ENCODE results near the gene TMEM128. TPM values are rescaled to one million over a fixed set of nuclear protein-coding genes. Genes with fewer than 3 reads are reported as not detected.
"Not testable (repeated sequence)": the region's sequence is repeated elsewhere in the genome, so short reads cannot be mapped to it uniquely, and the experiment has no call there.

TMEM128 gene
- total RNA-seq, 2 donors from 2014 or later, result 24.4 to 27.4 TPM

DNA sequence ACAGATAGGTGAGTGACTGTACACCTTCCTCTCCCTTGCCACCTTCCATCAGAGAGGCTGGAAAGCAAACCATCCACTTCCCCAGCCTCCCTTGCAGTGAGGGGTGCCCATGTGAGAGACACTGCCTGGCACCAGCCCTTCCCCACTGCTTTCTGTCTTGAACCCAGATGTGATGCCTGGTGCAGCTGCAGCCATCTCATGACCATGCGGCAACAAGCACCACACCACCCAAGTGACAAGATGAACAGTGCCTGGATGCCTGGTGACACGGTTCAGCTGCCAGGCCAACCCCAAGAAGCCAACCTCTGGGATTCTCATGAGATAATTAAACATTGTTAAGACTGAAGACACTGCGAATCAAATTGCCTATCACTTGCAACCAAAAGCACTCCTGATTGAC is 52.7 kb downstream of the TMEM128 start:
- Histone ChIP-seq H3K27ac (no peak overlapping the region), H3K9me3 (no peaks in the 10 kb centered on the region), H3K36me3 (no peaks in the 10 kb centered on the region), H3K4me3 (no peak overlapping the region), H3K27me3 (replicated peaks; ENCODE audit: insufficient read depth) (no peaks in the 10 kb centered on the region), H3K4me1 (ENCODE audit: control insufficient read depth in 1 of 2, low read depth in 2 of 2) (no peaks in the 10 kb centered on the region)
- TF ChIP-seq, protein P1, sequence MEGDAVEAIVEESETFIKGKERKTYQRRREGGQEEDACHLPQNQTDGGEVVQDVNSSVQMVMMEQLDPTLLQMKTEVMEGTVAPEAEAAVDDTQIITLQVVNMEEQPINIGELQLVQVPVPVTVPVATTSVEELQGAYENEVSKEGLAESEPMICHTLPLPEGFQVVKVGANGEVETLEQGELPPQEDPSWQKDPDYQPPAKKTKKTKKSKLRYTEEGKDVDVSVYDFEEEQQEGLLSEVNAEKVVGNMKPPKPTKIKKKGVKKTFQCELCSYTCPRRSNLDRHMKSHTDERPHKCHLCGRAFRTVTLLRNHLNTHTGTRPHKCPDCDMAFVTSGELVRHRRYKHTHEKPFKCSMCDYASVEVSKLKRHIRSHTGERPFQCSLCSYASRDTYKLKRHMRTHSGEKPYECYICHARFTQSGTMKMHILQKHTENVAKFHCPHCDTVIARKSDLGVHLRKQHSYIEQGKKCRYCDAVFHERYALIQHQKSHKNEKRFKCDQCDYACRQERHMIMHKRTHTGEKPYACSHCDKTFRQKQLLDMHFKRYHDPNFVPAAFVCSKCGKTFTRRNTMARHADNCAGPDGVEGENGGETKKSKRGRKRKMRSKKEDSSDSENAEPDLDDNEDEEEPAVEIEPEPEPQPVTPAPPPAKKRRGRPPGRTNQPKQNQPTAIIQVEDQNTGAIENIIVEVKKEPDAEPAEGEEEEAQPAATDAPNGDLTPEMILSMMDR (IDR thresholded peaks at IDR 0.05), result no peak
- ATAC-seq (ENCODE audit: insufficient number of reproducible peaks, low FRiP score, low read depth), result no peak
- DNase-seq (ENCODE audit: low spot score), result no peak

GRCh38 chr4:4188557-4188956 is 59.5 kb downstream of the TMEM128 start:
- not testable (repeated sequence) for H3K27me3 ChIP-seq (replicated peaks; ENCODE audit: insufficient read depth); ATAC-seq (ENCODE audit: insufficient number of reproducible peaks, low FRiP score, low read depth); H3K27ac ChIP-seq; H3K4me3 ChIP-seq; H3K36me3 ChIP-seq; H3K4me1 ChIP-seq (ENCODE audit: control insufficient read depth in 1 of 2, low read depth in 2 of 2); H3K9me3 ChIP-seq; DNase-seq (ENCODE audit: low spot score)

Other genes with a start within 250 kb of the TMEM128 start
- gene OTOP1, start 21.3 kb downstream of the TMEM128 start, total RNA-seq, result not detected
- 10 to 100 TPM in 1 of 2 donors, 1 to 10 TPM in 1; 7.3 to 20.7 TPM for gene LYAR, start 41.9 kb upstream of the TMEM128 start, total RNA-seq
- gene ZBTB49, start 42.0 kb upstream of the TMEM128 start, total RNA-seq, result 10 to 100 TPM in 1 of 2 donors, 1 to 10 TPM in 1; 8.4 to 10.2 TPM
- under 1 TPM; 0.27 to 0.56 TPM for gene NSG1, start 138.9 kb upstream of the TMEM128 start, total RNA-seq